SIG-M5 (cell line): ENCODE data around the gene IFIT1B.

Experiments
- DNase-seq: peaks from one replicate; lab custom pipeline; 2025; lab: John Stamatoyannopoulos, UW

The IFIT1B gene

DNA sequence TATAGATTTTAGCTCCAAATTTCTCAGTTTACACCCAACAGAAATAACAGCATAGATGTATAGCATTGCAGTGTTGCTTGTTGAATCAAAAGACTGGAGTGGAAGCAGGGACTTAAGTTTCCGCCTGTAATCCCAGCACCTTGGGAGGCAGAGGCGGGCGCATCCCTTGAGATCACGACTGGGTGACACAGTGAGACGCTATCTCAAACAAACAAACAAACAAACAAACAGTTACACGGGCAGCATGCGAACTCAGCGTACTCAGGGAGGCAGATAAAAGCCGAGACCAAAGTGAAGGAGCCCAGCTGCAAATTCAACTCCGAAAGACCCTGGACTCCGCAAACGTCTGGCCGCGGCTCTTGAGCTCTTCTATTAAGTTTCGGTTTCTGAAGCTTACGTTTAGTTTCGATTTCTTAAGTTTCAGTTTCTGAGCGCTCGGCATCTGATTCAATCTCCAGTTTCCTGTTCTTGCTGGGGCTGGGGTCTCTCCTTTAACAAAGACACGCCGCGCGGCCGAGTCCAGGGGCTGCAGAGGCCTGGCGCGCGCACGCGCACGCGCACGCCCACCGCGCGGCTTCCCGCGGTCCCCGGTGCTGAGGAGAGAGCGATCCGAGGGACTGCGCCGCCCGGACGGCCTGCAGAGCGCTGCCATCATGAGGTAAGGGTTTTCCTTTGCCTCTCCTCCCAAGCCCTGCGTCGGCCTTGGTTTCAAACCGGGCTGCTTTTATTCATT is 36.5 kb downstream of the IFIT1B start, which contains the start of gene IFIT5:
Gene IFIT5, plus strand, starts transcription at position 423 of the 733 bp plus-strand sequence. Its CDS starts 231 bp downstream, at position 654.
- DNase-seq = no peak

- no peak for DNase-seq
Observed at GRCh38 chr10:89414879-89415821, 37.3 kb downstream of the IFIT1B start.

GRCh38 chr10:89416465-89416864 is 38.6 kb downstream of the IFIT1B start:
- DNase-seq = no peak

DNA sequence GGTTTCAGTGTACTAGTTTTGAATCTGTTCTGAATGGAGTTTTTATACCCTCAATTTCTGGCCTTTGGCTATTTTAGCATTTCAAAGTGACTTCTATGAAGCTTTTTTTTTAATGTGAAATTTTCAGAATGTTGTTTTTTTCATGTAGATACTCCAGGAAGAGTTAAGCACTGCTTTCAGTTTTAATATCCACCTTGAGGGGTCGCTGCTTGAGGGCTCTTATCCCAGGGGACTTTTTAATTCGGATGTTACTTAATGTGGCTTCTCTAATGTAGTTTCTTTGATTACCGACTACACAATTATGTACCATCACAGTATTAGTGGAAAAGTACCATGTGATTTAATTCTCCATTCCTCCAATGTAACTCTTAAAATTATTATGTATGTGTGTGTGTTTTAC is 41.7 kb downstream of the IFIT1B start:
- DNase-seq = no peak

- no peak for DNase-seq
Observed at GRCh38 chr10:89421018-89421476, 43.2 kb downstream of the IFIT1B start.

DNA sequence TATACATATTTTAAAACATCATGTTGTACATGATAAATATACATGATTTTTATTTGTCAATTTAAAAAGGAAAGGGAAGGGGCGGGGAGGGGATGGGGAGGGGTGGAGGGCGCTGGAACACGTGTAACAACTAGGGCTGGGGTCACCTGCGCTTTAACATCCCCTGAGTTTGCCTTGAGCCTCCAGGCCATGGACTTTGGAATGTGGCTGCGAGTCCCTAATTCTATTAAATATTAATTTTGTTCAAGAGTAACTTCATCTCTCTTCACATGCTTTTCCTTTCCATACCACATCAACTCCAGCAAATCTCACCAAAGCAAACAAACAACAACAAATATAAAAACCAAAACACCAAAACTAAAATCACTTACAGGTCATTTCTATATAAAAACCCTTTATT is 47.1 kb downstream of the IFIT1B start:
- DNase-seq = no peak

- no peak for DNase-seq
Observed at GRCh38 chr10:89426230-89426868, 48.5 kb downstream of the IFIT1B start.

DNA sequence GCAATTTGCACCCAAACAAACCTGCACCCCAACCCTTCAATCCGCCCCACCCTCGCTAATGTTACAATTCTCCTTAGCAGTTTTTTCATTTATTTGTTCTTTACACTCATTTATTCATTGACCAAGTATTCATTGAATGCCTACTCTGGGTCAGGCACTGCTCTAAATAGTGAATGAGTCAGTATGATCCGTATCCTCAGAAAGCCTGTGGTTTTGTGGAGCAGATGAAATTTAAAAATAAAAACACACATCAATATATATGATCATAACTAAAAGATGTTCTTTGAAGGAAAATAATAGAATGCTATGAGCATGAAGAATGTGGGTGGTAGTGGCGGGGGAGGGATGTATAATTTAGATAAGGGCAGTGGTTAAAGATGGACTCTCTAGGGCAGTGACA is 49.8 kb downstream of the IFIT1B start:
- no peak for DNase-seq

DNA sequence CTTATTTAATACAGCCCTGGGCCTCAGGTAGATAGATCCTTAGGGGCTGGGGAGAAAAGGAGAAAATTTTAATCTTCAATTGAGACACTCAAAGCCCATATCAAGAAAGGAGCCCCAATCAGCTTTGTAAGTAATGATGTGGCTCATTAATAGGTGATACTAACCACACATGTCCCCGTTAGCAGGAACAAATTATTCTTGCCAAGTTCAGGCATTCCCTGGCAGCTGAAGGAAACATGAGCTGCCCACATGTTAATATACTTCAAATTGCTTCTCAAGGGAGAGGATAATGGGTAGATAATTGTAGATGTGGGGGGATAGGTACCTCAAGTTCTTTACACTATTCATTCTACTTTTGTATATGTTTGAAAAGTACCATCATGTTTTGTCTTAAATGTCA is 51.0 kb downstream of the IFIT1B start:
- no peak for DNase-seq

DNA sequence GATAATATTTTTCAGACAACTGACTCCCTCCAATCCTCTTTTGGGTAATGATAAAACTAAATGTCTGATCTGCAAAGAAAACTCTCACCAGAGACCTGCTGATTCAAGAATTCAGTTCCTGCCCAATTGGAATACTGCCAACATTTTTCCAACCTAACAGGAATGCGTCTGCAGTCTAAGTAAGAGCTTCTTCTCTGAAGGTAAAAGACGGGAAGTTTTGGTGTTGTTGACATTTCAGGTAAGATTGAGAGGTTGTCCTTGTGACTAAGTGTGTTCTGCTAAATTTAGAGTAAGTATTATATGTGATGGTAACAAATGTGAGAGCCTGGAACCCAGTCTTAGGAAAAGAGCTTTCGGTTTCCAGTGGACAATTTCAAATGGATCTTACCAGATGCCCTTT is 54.1 kb downstream of the IFIT1B start:
- DNase-seq = no peak
